Measurements from ENCODE around the gene SNX5.

SNX5 gene

GRCh38 chr20:17992847-17993513, 24.4 kb upstream of the SNX5 start:
- no peak for DNase-seq (ENCODE audit: low read depth)

GRCh38 chr20:17992224-17992637, 23.6 kb upstream of the SNX5 start:
- DNase-seq (ENCODE audit: low read depth): no peak

- no peak for DNase-seq (ENCODE audit: low read depth)
Observed at GRCh38 chr20:17990278-17990972, 21.8 kb upstream of the SNX5 start.

- DNase-seq (ENCODE audit: low read depth): no peak
Observed at GRCh38 chr20:17987988-17988387, 19.4 kb upstream of the SNX5 start.

GRCh38 chr20:17985388-17986018, 16.9 kb upstream of the SNX5 start:
- no peak for DNase-seq (ENCODE audit: low read depth)

GRCh38 chr20:17976305-17976704, 7.7 kb upstream of the SNX5 start:
- no peak for DNase-seq (ENCODE audit: low read depth)

- no peak for DNase-seq (ENCODE audit: low read depth)
Observed at GRCh38 chr20:17972121-17972520, 3.5 kb upstream of the SNX5 start.

- DNase-seq (ENCODE audit: low read depth): no peak
Observed at GRCh38 chr20:17971300-17972013, 2.9 kb upstream of the SNX5 start.

- DNase-seq (ENCODE audit: low read depth): peak; percentile 47
Observed at GRCh38 chr20:17969884-17970409, 1.4 kb upstream of the SNX5 start.

- DNase-seq (ENCODE audit: low read depth): no peak
Observed at GRCh38 chr20:17969278-17969883, 787 bp upstream of the SNX5 start.

GRCh38 chr20:17967521-17968365, 851 bp downstream of the SNX5 start:
- DNase-seq (ENCODE audit: low read depth): no peak

GRCh38 chr20:17966432-17967310, 1.9 kb downstream of the SNX5 start:
- no peak for DNase-seq (ENCODE audit: low read depth)

GRCh38 chr20:17965042-17965697, 3.4 kb downstream of the SNX5 start:
- DNase-seq (ENCODE audit: low read depth): no peak

- no peak for DNase-seq (ENCODE audit: low read depth)
Observed at GRCh38 chr20:17964632-17965031, 4.0 kb downstream of the SNX5 start.

GRCh38 chr20:17964073-17964472, 4.5 kb downstream of the SNX5 start:
- no peak for DNase-seq (ENCODE audit: low read depth)

- no peak for DNase-seq (ENCODE audit: low read depth)
Observed at GRCh38 chr20:17963114-17963897, 5.3 kb downstream of the SNX5 start.

- DNase-seq (ENCODE audit: low read depth): no peak
Observed at GRCh38 chr20:17961587-17961940, 7.0 kb downstream of the SNX5 start.

GRCh38 chr20:17960927-17961586, 7.5 kb downstream of the SNX5 start:
- no peak for DNase-seq (ENCODE audit: low read depth)

Measured in HS-5 (cell line).